ENCODE data around the gene TTF1.

TTF1 gene

DNA sequence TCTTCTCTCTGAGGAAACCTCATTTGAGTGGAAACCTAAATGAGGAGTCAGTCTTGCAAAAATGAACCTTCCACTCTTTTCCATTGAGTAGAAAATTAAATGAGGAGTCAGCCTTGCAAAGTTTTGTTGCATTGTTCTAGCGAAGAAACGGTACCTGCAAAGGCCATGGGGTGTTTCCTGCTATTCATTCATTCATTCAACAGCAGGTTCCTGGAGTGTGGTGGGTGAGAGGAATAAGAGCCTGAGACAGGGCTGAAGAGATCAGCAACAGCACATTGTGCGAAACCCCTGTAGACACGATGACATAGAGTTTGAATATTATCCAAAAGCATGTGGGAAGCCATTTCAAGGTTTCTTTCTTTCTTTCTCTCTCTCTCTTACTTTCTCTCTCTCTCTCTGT is 37.2 kb downstream of the TTF1 start:
- WGBS (ENCODE audit: extremely low coverage, insufficient coverage, insufficient read length) = no CpG with 5 or more reads among the region's 4 CpGs
- H3K27ac ChIP-seq (ENCODE audit: low read depth, low read length) = no peak overlapping the region
- H3K14ac ChIP-seq (ENCODE audit: low read length) = no peak overlapping the region
- no peaks in the 10 kb centered on the region for H3K79me2 ChIP-seq (ENCODE audit: control insufficient read depth, insufficient read depth, low read length, poor library complexity)
- H4K8ac ChIP-seq (ENCODE audit: low read depth, low read length) = no peak overlapping the region
- H3K4me3 ChIP-seq (ENCODE audit: low read depth, low read length) = no peak overlapping the region
- H3K4me2 ChIP-seq (ENCODE audit: low read length) = no peak overlapping the region
- H3K18ac ChIP-seq (ENCODE audit: low read length) = no peak overlapping the region
- H3K4me1 ChIP-seq (ENCODE audit: control insufficient read depth in 1 of 2, insufficient read depth in 2 of 2, low read length in 2 of 2) = peaks cover 0 to 3% of the 10 kb centered on the region in 2 experiments
- H3K4ac ChIP-seq (ENCODE audit: low read depth, low read length) = no peak overlapping the region
- H3K79me1 ChIP-seq (ENCODE audit: low read length) = no peaks in the 10 kb centered on the region
- H2AFZ ChIP-seq (ENCODE audit: insufficient read depth, low read length, poor library complexity) = no peak overlapping the region
- no peak overlapping the region for H2AK5ac ChIP-seq (ENCODE audit: low read length)
- no peak overlapping the region for H4K12ac ChIP-seq (ENCODE audit: low read depth, low read length)
- no peaks in the 10 kb centered on the region for H3K27me3 ChIP-seq (ENCODE audit: insufficient read depth, low read length)
- H3K36me3 ChIP-seq (ENCODE audit: control insufficient read depth in 1 of 2, insufficient read depth in 2 of 2, low read length in 2 of 2) = no peaks in the 10 kb centered on the region
- H3K9ac ChIP-seq (ENCODE audit: low read length) = no peak overlapping the region
- H3K23ac ChIP-seq (ENCODE audit: low read length) = no peak overlapping the region
- no peak overlapping the region for H2BK12ac ChIP-seq (ENCODE audit: low read length)
- no peak overlapping the region for H2BK5ac ChIP-seq (ENCODE audit: low read depth, low read length, poor library complexity)
- no peak overlapping the region for H2BK120ac ChIP-seq (ENCODE audit: insufficient read depth, low read length, poor library complexity)
- no peaks in the 10 kb centered on the region for H3K9me3 ChIP-seq (ENCODE audit: insufficient read depth, low read depth, low read length)
- DNase-seq = no peak
- H4K91ac ChIP-seq (ENCODE audit: low read depth, low read length) = no peak overlapping the region

DNA sequence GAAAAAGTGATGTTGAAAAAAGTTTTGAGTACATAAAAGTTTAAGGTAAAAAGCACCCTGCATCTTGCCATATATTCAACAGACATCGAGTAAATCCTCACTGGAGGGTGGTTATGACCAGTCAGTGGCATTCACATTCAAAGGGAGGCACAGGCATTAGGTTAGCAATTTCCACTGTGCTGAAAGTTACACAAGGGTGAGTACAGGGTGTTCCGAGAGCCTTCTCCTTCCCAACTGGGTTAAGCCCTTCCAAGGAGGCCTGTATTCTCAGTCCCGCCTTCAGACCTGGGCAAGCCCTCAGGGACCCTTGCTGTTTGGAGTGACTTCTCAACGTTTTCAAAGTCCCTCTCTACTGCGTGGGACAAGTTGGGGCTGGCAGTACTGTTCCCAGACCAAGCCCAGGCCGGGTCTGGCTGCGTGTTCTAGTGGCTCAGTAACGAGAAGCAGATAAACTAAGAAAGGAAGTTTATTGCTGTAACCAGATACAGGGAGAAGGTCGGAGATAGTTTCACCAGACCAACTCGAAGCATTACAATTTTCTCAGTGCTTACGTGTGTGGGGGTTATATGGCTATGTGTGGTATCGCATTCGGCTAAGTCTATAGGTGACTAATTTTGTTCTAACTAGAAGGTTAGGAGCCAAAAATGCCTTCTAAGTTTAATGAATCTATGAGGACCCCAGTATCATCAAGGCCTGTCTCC is 38.9 kb downstream of the TTF1 start:
- H3K4ac ChIP-seq (ENCODE audit: low read depth, low read length) = no peak overlapping the region

DNA sequence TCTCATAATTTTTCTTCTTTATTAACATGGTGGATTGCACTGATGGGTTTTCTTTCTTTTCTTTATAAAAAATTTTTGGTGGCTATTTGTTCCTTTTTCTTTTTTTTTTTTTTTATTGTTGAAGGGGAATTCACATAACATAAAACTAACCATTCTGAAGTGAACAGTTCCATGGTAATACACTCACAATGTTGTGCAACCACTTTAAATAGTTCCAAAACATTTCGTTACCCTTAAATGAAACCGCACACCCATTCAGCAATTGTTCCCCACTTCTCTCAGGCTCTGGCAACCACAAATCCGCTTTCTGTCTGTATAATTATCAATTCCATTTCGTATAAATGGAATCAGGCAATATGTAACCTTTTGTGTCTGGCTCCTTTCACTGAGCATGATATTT is 40.2 kb downstream of the TTF1 start:
- Histone ChIP-seq H2AFZ (ENCODE audit: insufficient read depth, low read length, poor library complexity) (no peak overlapping the region), H4K8ac (ENCODE audit: low read depth, low read length) (no peak overlapping the region), H3K4me2 (ENCODE audit: low read length) (no peak overlapping the region), H3K14ac (ENCODE audit: low read length) (no peak overlapping the region), H3K23ac (ENCODE audit: low read length) (no peak overlapping the region), H4K12ac (ENCODE audit: low read depth, low read length) (no peak overlapping the region), H3K18ac (ENCODE audit: low read length) (no peak overlapping the region), H3K79me1 (ENCODE audit: low read length) (no peaks in the 10 kb centered on the region), H3K36me3 (ENCODE audit: control insufficient read depth in 1 of 2, insufficient read depth in 2 of 2, low read length in 2 of 2) (no peaks in the 10 kb centered on the region), H3K27ac (ENCODE audit: low read depth, low read length) (no peak overlapping the region), H3K4me1 (ENCODE audit: control insufficient read depth in 1 of 2, insufficient read depth in 2 of 2, low read length in 2 of 2) (no peaks in the 10 kb centered on the region), H2BK5ac (ENCODE audit: low read depth, low read length, poor library complexity) (no peak overlapping the region), H3K9me3 (ENCODE audit: insufficient read depth, low read depth, low read length) (no peaks in the 10 kb centered on the region), H3K4me3 (ENCODE audit: low read depth, low read length) (no peak overlapping the region), H2BK12ac (ENCODE audit: low read length) (no peak overlapping the region), H2AK5ac (ENCODE audit: low read length) (no peak overlapping the region), H2BK120ac (ENCODE audit: insufficient read depth, low read length, poor library complexity) (no peak overlapping the region), H3K27me3 (ENCODE audit: insufficient read depth, low read length) (no peaks in the 10 kb centered on the region), H4K91ac (ENCODE audit: low read depth, low read length) (no peak overlapping the region), H3K4ac (ENCODE audit: low read depth, low read length) (no peak overlapping the region), H3K9ac (ENCODE audit: low read length) (no peak overlapping the region), H3K79me2 (ENCODE audit: control insufficient read depth, insufficient read depth, low read length, poor library complexity) (no peaks in the 10 kb centered on the region)
- WGBS (ENCODE audit: extremely low coverage, insufficient coverage, insufficient read length) = no CpG with 5 or more reads among the region's 4 CpGs
- no peak for DNase-seq

More for the DNA sequence above, 38.9 kb downstream of the TTF1 start:
- Histone ChIP-seq H3K79me1 (ENCODE audit: low read length) (no peaks in the 10 kb centered on the region), H3K36me3 (ENCODE audit: control insufficient read depth in 1 of 2, insufficient read depth in 2 of 2, low read length in 2 of 2) (no peaks in the 10 kb centered on the region), H3K79me2 (ENCODE audit: control insufficient read depth, insufficient read depth, low read length, poor library complexity) (no peaks in the 10 kb centered on the region), H4K12ac (ENCODE audit: low read depth, low read length) (no peak overlapping the region), H3K9me3 (ENCODE audit: insufficient read depth, low read depth, low read length) (no peaks in the 10 kb centered on the region), H2AK5ac (ENCODE audit: low read length) (no peak overlapping the region), H2BK5ac (ENCODE audit: low read depth, low read length, poor library complexity) (no peak overlapping the region), H3K4me1 (ENCODE audit: control insufficient read depth in 1 of 2, insufficient read depth in 2 of 2, low read length in 2 of 2) (peaks cover 0 to 2% of the 10 kb centered on the region in 2 experiments), H4K91ac (ENCODE audit: low read depth, low read length) (no peak overlapping the region), H3K4me2 (ENCODE audit: low read length) (no peak overlapping the region), H2BK120ac (ENCODE audit: insufficient read depth, low read length, poor library complexity) (no peak overlapping the region), H3K23ac (ENCODE audit: low read length) (no peak overlapping the region), H2BK12ac (ENCODE audit: low read length) (no peak overlapping the region), H3K27me3 (ENCODE audit: insufficient read depth, low read length) (no peaks in the 10 kb centered on the region), H4K8ac (ENCODE audit: low read depth, low read length) (no peak overlapping the region), H3K9ac (ENCODE audit: low read length) (no peak overlapping the region), H3K27ac (ENCODE audit: low read depth, low read length) (no peak overlapping the region), H3K18ac (ENCODE audit: low read length) (no peak overlapping the region), H2AFZ (ENCODE audit: insufficient read depth, low read length, poor library complexity) (no peak overlapping the region), H3K4me3 (ENCODE audit: low read depth, low read length) (no peak overlapping the region), H3K14ac (ENCODE audit: low read length) (no peak overlapping the region)
- WGBS (ENCODE audit: extremely low coverage, insufficient coverage, insufficient read length) = no CpG with 5 or more reads among the region's 13 CpGs
- DNase-seq = no peak

DNA sequence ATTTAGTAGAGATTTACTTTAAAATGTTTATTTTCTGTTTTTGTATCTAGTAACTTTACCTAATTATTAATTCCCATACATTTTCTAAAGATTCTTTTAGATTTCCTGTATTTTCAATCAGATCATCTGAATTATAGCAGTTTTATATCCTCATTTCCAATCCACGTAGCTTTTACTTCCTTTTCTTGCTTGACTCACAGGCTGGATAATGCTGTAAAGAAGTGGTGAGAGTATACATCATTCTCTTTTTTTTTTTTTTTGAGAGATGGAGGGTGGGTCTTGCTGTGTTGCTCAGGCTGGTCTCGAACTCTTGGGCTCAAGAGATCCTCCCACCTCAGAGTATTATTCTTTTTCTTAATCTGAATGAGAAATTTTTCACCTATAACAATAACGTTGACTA is 40.7 kb downstream of the TTF1 start:
- Histone ChIP-seq H3K4ac (ENCODE audit: low read depth, low read length) (no peak overlapping the region), H4K91ac (ENCODE audit: low read depth, low read length) (no peak overlapping the region), H3K79me2 (ENCODE audit: control insufficient read depth, insufficient read depth, low read length, poor library complexity) (no peaks in the 10 kb centered on the region), H4K8ac (ENCODE audit: low read depth, low read length) (no peak overlapping the region), H3K14ac (ENCODE audit: low read length) (no peak overlapping the region), H3K36me3 (ENCODE audit: control insufficient read depth in 1 of 2, insufficient read depth in 2 of 2, low read length in 2 of 2) (no peaks in the 10 kb centered on the region), H2BK12ac (ENCODE audit: low read length) (no peak overlapping the region), H3K27me3 (ENCODE audit: insufficient read depth, low read length) (no peaks in the 10 kb centered on the region), H2BK120ac (ENCODE audit: insufficient read depth, low read length, poor library complexity) (no peak overlapping the region), H3K27ac (ENCODE audit: low read depth, low read length) (no peak overlapping the region), H3K9ac (ENCODE audit: low read length) (no peak overlapping the region), H3K9me3 (ENCODE audit: insufficient read depth, low read depth, low read length) (no peaks in the 10 kb centered on the region), H4K12ac (ENCODE audit: low read depth, low read length) (no peak overlapping the region), H3K23ac (ENCODE audit: low read length) (no peak overlapping the region), H2AK5ac (ENCODE audit: low read length) (no peak overlapping the region), H2BK5ac (ENCODE audit: low read depth, low read length, poor library complexity) (no peak overlapping the region), H3K79me1 (ENCODE audit: low read length) (no peaks in the 10 kb centered on the region), H3K4me1 (ENCODE audit: control insufficient read depth in 1 of 2, insufficient read depth in 2 of 2, low read length in 2 of 2) (no peaks in the 10 kb centered on the region), H3K18ac (ENCODE audit: low read length) (no peak overlapping the region), H2AFZ (ENCODE audit: insufficient read depth, low read length, poor library complexity) (no peak overlapping the region), H3K4me3 (ENCODE audit: low read depth, low read length) (no peak overlapping the region), H3K4me2 (ENCODE audit: low read length) (no peak overlapping the region)
- no CpG with 5 or more reads among the region's 3 CpGs for WGBS (ENCODE audit: extremely low coverage, insufficient coverage, insufficient read length)
- DNase-seq = no peak
